Lung (tissue), 12 donors: Measurements from ENCODE around the gene USP44. TPM values are rescaled to one million over a fixed set of nuclear protein-coding genes. Genes with fewer than 3 reads are reported as not detected.

Experiments
- ATAC-seq: fragments of 200-7000 bp; cut with Tn5 transposase; one replicate; pipeline ENCODE4 v1.9.1; 2020; ENCODE audit warnings: moderate number of reproducible peaks; ENCODE audit not compliant: insufficient read depth, low FRiP score
- DNase-seq, 3 donors: peaks; one replicate each; pipeline ENCODE4 v3.0.0-alpha.2; 2013 to 2017
- H3K27ac ChIP-seq, 2 donors: one replicate each; pipeline ENCODE4 v1.5.1; 2013; ENCODE audit warnings: mild to moderate bottlenecking in 2 of 2, moderate library complexity in 2 of 2, control low read depth in 1 of 2, inconsistent platforms in 1 of 2, low read depth in 1 of 2, low read length in 1 of 2
- H3K27me3 ChIP-seq, 3 donors: one replicate each; pipeline ENCODE4 v1.5.1; 2013; ENCODE audit warnings: low read length in 2 of 3; ENCODE audit not compliant: control insufficient read depth in 3 of 3, insufficient read depth in 3 of 3
- H3K36me3 ChIP-seq, 4 donors: one replicate each; pipeline ENCODE4 v1.5.1; 2013; ENCODE audit warnings: low read length in 4 of 4, mild to moderate bottlenecking in 1 of 4, moderate library complexity in 1 of 4; ENCODE audit not compliant: control insufficient read depth in 4 of 4, insufficient read depth in 4 of 4
- H3K4me1 ChIP-seq, 5 donors: one replicate each; pipeline ENCODE4 v1.5.1; 2013; ENCODE audit warnings: low read length in 5 of 5, mild to moderate bottlenecking in 2 of 5, moderate library complexity in 1 of 5; ENCODE audit not compliant: control insufficient read depth in 5 of 5, insufficient read depth in 5 of 5
- H3K4me3 ChIP-seq: one replicate; pipeline ENCODE4 v1.5.1; 2013; ENCODE audit warnings: mild to moderate bottlenecking, control low read depth, moderate library complexity
- H3K9ac ChIP-seq, 2 donors: one replicate each; pipeline ENCODE4 v1.5.1; 2013; ENCODE audit warnings: low read length in 2 of 2, control low read depth in 1 of 2; ENCODE audit not compliant: insufficient read depth in 1 of 2
- H3K9me3 ChIP-seq, 4 donors: one replicate each; pipeline ENCODE4 v1.5.1; 2013; ENCODE audit warnings: low read length in 3 of 4, mild to moderate bottlenecking in 1 of 4, moderate library complexity in 1 of 4; ENCODE audit not compliant: control insufficient read depth in 4 of 4, insufficient read depth in 3 of 4
- CTCF ChIP-seq: IDR thresholded peaks from 2 replicates; pipeline ENCODE4 v1.5.1; 2012; ENCODE audit warnings: mild to moderate bottlenecking; ENCODE audit errors: control extremely low read depth, extremely low read depth
- WGBS, 2 donors: extraction: QIAGEN DNeasy Blood & Tissue Kit; methylation state at CpG; one replicate each; pipeline ENCODE4 v1.1.7; 2013; 5-methylcytosine and 5-hydroxymethylcytosine counted together
- polyA plus RNA-seq, 2 donors: library from polyadenylated mRNA; stranded (reverse); fragments of 200-250 nt; gene quantifications; one replicate each; pipeline ENCODE4 v1.2.1, GENCODE V29; 2013
- total RNA-seq, 2 donors: library from RNA; depleted of rRNA in 1 of 2; stranded (reverse); fragments of >200 nt in 1 of 2; gene quantifications; one replicate each; pipeline ENCODE4 v1.2.1, GENCODE V29; 2014 to 2021
- donor health status: control.
- donor health status: control.
- donor health status: Bipolar disorder and iron deficiency.
- donor health status: healthy.
- donor health status: DM: yes; HTN: yes; CAD: no.

The USP44 gene
- total and polyA plus RNA-seq, 4 donors: 2.3 to 18.6 (median 10.2) TPM

- 92 to 93% methylated on average over 2 of the region's 2 CpGs for WGBS, 2 donors
- Histone ChIP-seq H3K36me3 (peaks cover 19 to 55% (median 42%) of the 10 kb centered on the region in 4 donors), H3K27ac (no peak overlapping the region), H3K9me3 (peaks cover 0 to 6% (median 1%) of the 10 kb centered on the region in 4 donors), H3K4me3 (no peak overlapping the region), H3K4me1 (peaks cover 0 to 5% (median 0%) of the 10 kb centered on the region in 5 donors), H3K9ac (no peak overlapping the region), H3K27me3 (no peaks in the 10 kb centered on the region)
- no peak for ATAC-seq
- no peak for TF ChIP-seq CTCF
- no peak for DNase-seq
Observed at GRCh38 chr12:95499772-95500171, 51.5 kb downstream of the USP44 start.

GRCh38 chr12:95498968-95499367 lies 52.3 kb downstream of the USP44 start:
- H3K36me3 ChIP-seq: peaks cover 11 to 50% (median 36%) of the 10 kb centered on the region in 4 donors
- TF ChIP-seq CTCF: no peak
- ATAC-seq (no peak), DNase-seq (no peak)
- no peak overlapping the region for H3K9ac ChIP-seq
- no peak overlapping the region for H3K27ac ChIP-seq
- peaks cover 0 to 6% (median 1%) of the 10 kb centered on the region in 4 donors for H3K9me3 ChIP-seq
- WGBS, 2 donors: 96 to 98% methylated on average over 5 of the region's 5 CpGs
- peaks cover 0 to 4% (median 0%) of the 10 kb centered on the region in 5 donors for H3K4me1 ChIP-seq
- no peak overlapping the region for H3K4me3 ChIP-seq
- H3K27me3 ChIP-seq: no peaks in the 10 kb centered on the region

GRCh38 chr12:95497031-95497430 lies 54.2 kb downstream of the USP44 start:
- H3K4me3 ChIP-seq: no peak overlapping the region
- DNase-seq (no peak), ATAC-seq (no peak)
- no peak overlapping the region for H3K9ac ChIP-seq
- H3K9me3 ChIP-seq: peaks cover 0 to 6% (median 1%) of the 10 kb centered on the region in 4 donors
- H3K27ac ChIP-seq: no peak overlapping the region
- no peaks in the 10 kb centered on the region for H3K27me3 ChIP-seq
- TF ChIP-seq CTCF: no peak
- WGBS, 2 donors: 92 to 93% methylated on average over 4 of the region's 4 CpGs
- H3K36me3 ChIP-seq: peaks cover 8 to 46% (median 31%) of the 10 kb centered on the region in 4 donors
- H3K4me1 ChIP-seq: no peaks in the 10 kb centered on the region

- no peak for DNase-seq
- WGBS, 2 donors: 65 to 81% methylated on average over 1 of the region's 1 CpG
- Histone ChIP-seq H3K4me1 (no peaks in the 10 kb centered on the region), H3K9ac (no peak overlapping the region), H3K27me3 (no peaks in the 10 kb centered on the region), H3K4me3 (no peak overlapping the region), H3K9me3 (peaks cover 0 to 6% (median 1%) of the 10 kb centered on the region in 4 donors), H3K36me3 (peaks cover 10 to 57% (median 26%) of the 10 kb centered on the region in 4 donors), H3K27ac (no peak overlapping the region)
- no peak for TF ChIP-seq CTCF
- ATAC-seq: no peak
Observed at GRCh38 chr12:95495433-95495832, 55.8 kb downstream of the USP44 start.
